ENCODE data around the gene AFM.
A peak's percentile ranks its signal among the peaks of the same experiment; 100 is the strongest.

The AFM gene

GRCh38 chr4:73481358-73481757 lies at the start of gene AFM:
Gene AFM, plus strand, starts transcription at chr4:73481745. Its CDS starts 31 bp downstream, at chr4:73481776.
- no peak for DNase-seq (ENCODE audit: low read depth)
- no peak within 1 kb of the TSS for H3K4me3 ChIP-seq (ENCODE audit: low read length)
- no peak for TF ChIP-seq CTCF (conservative IDR thresholded peaks at IDR 0.05; ENCODE audit: low read depth, low read length)

GRCh38 chr4:73431813-73432168 lies 49.8 kb upstream of the AFM start:
- DNase-seq (ENCODE audit: low read depth) = no peak
- no peak for TF ChIP-seq CTCF (conservative IDR thresholded peaks at IDR 0.05; ENCODE audit: low read depth, low read length)
- no peak overlapping the region for H3K4me3 ChIP-seq (ENCODE audit: low read length)

GRCh38 chr4:73432169-73433000 lies 49.2 kb upstream of the AFM start:
- TF ChIP-seq CTCF (conservative IDR thresholded peaks at IDR 0.05; ENCODE audit: low read depth, low read length) = no peak
- DNase-seq (ENCODE audit: low read depth) = no peak
- H3K4me3 ChIP-seq (ENCODE audit: low read length) = no peak overlapping the region

- TF ChIP-seq CTCF (conservative IDR thresholded peaks at IDR 0.05; ENCODE audit: low read depth, low read length) = no peak
Observed at GRCh38 chr4:73433140-73433539, 48.4 kb upstream of the AFM start.

GRCh38 chr4:73434311-73434710 lies 47.2 kb upstream of the AFM start:
- TF ChIP-seq CTCF (conservative IDR thresholded peaks at IDR 0.05; ENCODE audit: low read depth, low read length) = peak; percentile 61
- H3K4me3 ChIP-seq (ENCODE audit: low read length) = no peak overlapping the region
- no peak for DNase-seq (ENCODE audit: low read depth)

More at GRCh38 chr4:73433140-73433539, 48.4 kb upstream of the AFM start:
- no peak overlapping the region for H3K4me3 ChIP-seq (ENCODE audit: low read length)
- no peak for DNase-seq (ENCODE audit: low read depth)

GRCh38 chr4:73435984-73436383 lies 45.6 kb upstream of the AFM start, which contains the start of gene AFP:
Gene AFP, plus strand, starts transcription at chr4:73436221. Its CDS starts 42 bp downstream, at chr4:73436263.
- TF ChIP-seq CTCF (conservative IDR thresholded peaks at IDR 0.05; ENCODE audit: low read depth, low read length) = no peak
- H3K4me3 ChIP-seq (ENCODE audit: low read length) = no peak within 1 kb of the TSS
- no peak for DNase-seq (ENCODE audit: low read depth)
